ENCODE data around the gene DOCK10.

DOCK10 gene

DNA sequence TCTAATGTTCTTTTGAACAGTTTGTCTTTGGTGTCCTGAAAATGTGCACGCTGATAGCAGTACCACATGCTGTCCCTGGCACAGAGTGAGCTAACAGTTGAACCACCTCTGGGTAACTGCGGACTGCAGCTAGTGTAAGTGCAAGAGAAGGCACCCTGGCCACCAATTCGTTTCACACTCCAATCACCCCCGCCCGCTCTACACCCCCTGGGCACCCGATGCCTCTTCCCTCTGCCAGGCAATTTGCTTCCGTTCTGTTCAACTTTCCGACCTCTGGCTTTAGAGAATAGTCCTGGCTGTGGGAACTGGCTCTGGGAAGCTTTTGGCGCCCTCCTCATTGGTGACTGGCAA lies 1.4 kb downstream of the DOCK10 start:
- DNase-seq = no peak

DNA sequence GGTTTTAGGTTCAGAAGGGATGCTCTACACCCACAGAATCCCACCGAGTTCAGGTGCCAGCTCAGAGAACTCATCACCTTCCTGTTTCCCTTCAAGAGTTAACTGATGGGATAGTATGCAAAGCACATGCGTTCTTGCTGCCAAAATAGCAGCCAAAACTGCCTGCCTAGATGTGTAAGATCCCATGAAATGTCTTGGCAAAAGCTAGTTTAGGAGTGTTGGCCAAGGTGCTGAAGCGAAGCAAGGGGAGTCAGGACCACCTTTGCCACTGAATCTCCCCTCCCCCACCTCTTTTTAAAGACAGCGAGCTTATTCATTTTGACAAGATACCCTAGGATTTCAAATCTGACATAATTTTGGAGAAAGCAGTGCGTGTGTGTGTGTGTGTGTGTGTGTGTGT lies 2.1 kb downstream of the DOCK10 start:
- DNase-seq = no peak

DNA sequence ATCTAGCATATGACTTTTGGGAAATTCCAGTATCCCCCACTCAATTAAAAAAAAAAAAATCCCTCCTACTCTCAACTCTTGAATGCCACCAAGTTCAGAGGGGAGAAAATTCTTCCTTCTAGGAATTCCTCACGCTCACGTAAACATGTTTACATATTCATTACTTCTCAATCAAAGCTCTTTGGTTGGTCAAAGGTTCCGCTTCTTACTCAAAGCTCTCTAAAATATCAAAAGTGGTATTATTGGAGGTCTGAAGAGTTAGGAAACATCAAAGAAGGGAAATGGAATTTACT lies 4.1 kb downstream of the DOCK10 start:
- DNase-seq = no peak

DNA sequence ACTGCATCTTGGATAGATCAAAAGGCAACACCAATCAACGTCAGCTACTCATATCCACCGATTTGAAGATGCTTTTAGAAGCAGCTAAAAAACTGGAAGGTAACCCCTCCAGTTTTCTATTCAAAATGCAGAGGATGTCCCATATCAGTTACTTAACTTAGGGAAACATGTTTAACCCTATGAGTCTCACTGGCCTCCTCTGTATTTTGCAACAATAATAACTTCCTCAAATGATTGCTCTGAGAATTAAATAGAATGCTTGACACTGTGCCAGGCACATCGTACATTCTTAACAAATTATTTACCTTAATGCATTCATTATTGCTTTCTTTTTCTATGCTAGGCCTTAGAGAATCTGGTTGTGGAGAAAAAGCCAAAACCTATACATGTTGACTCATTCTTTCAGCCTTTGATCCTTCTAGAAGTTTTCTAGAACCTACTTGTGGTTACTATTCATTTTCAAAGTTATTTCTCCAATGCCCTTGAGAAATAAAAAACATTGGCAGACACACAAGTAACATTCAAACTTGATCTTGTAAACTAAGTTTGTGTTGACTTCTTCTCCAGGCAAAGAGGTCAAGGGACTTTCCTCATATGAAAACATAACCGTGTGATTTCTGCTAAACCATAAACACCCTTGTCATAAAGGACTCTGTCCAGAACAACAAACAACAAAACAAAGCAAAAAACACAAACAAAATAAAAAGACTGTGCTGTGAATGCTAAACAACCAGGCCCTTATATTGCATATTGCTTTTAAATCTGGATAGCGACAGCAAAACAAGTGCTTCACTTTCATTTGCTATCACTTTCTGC lies 4.6 kb downstream of the DOCK10 start:
- no peak for DNase-seq

DNA sequence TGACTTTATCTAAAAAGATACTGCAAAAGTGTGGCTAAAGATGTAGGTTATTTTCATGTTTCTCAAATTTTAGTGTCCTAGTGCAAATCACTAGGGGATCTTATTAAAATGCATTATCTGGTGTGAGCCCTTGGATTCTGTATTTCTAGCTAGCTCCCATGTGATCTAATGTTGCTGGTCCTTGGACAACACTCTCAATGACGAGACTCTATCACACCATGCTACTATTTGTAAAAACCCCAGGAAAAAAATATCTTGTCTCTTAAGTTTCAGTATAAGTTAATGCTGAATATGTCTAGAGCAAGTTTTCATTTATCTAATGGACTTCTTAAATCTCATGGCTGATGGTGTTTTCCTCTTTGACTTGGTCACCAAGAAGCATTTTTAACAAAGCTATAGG lies 5.8 kb downstream of the DOCK10 start:
- DNase-seq = no peak

DNA sequence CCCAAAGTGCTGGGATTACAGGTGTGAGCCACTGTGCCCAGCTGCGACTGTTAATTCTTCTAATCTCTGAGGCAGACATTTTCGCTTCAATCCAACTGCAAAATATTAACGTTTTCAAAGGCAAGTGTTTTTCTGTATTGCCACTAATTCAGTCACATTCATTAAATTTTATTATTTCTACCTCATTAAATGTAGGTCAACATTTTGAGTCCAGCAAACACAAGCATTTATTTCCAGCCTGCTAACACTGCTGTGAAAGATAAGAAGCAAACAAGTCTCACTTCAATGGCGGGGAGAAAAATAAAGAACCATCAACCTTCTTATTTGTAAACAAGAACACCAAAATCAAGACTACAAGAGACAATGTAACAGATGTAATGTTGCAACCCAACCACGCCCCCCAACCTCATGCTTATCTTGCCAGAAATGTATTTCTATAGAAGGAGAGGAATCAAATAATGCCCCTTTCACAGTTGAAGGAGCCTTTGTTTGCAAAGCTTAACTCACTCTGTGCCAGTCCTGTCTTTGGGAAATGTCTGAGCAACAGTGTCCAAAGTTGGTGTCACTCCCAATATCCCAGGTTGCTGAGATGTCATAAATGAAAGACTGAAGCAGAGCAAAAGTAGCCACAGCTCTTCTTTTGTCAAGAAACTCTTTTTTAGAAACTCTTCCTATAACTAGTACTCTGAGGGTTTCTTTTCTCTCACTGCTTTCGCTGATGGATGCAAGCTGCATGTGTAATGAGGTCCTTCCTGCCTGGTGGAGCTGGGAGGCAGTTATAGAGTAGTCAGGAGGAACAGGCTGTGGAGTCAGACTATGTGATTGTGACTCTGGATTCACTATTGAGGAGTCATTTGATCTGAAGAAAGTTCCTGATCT lies 8.6 kb downstream of the DOCK10 start:
- DNase-seq = no peak

DNA sequence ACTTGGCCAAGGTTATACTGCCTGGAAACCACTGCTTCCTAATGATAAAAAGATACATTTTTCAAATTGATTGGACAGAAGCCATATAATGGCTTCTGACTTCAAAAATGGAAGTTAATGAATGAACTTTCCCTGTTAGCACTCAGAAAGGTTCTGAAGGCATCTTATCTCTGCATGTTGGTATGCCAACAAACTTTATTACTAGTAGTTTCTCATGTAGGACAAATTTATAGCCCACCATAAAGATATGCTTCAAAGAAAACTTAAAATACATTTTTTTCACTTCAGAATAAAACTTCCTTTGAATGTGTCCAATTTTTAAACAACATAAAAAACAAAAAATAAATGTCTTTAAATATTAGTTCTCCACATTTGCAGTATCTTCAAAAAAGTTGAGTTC lies 10.0 kb downstream of the DOCK10 start:
- no peak for DNase-seq

DNA sequence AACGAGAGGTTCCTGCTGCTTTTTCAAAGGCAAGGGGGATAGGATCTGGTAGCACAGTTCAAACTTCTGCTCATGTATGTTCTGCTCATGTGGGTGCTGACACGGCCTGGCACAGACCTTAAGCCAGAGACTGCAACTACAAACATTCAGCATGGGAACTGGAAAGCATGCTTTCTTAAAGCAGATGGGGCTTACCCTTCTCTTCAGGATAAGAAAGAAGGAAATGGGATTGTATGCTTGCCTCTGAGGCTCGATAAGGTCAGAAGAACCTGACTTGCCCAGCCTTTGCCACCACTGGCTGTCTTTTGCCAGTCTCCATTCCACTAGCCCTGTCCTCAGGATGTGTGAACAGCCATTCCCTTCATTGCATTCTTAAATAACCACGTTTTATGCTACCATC lies 10.7 kb downstream of the DOCK10 start:
- no peak for DNase-seq

DNA sequence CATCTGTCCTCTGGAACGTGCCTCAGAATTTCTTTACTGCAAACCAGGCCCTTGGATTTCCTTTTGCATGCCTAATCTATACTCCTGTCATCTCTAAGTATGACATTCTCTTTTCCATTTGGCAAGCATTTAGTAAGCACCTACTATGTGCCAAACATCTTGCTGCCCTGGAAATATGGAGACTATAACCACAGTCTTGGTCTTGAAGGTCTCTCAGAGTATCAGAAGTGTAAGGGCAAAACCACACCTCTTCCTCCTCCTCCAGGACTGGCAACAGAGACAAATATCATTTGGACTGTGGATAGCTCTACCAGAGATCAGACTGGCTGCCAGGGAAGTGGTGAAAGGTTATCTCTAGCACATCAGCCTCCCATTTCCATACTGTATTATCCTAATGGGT lies 11.4 kb downstream of the DOCK10 start:
- DNase-seq = no peak

DNA sequence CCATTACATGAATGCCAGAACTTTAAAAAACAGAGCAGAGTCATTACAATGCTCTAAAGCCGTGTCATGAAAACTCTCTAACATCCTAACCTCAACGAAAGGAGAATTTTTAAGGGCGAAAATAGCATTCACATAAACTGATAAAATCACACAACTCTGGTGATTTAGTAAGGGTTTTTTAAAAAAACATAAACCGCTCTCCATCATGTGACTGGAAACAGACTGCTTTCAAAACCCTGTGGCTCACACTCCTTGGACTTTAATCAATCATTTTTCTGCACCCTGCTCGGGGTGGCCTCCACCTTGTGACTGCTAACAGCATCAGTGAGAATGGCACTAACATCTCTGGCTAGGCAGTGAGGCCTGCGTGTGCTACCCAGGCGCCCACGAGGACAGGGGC lies 12.1 kb downstream of the DOCK10 start:
- no peak for DNase-seq

DNA sequence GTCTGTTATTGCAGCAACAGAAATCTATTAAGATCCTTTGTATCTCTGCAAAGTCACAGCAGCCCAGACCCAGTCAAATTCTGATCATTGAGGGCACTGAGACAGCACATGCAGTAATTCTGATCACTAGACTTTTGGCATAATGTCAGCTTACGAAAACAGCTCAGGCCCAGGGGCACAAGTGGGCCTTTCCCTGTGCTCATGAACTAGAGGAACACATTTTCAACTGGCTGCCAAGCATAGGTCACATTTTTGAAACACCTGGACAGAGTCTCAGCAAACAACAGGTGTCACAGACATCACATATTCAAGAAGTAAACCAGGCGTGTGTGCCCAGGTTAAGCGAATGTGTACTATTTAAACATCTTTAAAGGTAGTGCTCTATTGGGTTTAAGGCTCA lies 13.7 kb downstream of the DOCK10 start:
- no peak for DNase-seq

DNA sequence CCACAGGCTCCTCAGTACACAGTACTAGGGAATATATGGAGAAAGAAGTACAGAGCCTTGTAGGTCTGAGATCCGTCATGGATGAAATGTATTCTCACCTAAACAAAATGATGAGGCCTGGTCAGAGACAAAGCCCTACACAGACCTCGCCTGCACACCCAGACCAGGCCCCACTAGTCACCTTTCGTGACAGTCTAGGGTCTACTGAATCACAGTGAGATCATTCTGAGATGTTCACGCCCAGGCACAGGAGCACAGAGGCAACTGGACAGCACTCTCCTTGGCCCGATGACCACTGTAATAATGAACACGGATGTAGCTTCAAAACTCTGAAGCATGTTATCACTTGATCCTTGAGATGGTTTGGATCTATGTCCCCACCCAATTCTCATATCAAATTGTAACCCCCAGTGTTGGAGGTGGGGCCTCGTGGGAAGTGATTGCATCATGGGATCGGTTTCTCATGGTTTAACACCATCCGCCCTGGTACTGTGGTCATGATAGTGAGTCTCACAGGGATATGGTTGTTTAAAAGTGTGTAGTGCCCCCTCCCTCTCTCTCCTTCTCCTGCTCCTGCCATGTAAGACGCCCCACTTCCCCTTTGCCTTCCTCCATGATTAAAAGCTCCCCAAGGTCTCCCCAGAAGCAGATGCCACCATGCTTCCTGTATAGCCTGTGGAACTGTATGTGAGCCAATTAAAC lies 15.1 kb downstream of the DOCK10 start:
- DNase-seq = no peak

DNA sequence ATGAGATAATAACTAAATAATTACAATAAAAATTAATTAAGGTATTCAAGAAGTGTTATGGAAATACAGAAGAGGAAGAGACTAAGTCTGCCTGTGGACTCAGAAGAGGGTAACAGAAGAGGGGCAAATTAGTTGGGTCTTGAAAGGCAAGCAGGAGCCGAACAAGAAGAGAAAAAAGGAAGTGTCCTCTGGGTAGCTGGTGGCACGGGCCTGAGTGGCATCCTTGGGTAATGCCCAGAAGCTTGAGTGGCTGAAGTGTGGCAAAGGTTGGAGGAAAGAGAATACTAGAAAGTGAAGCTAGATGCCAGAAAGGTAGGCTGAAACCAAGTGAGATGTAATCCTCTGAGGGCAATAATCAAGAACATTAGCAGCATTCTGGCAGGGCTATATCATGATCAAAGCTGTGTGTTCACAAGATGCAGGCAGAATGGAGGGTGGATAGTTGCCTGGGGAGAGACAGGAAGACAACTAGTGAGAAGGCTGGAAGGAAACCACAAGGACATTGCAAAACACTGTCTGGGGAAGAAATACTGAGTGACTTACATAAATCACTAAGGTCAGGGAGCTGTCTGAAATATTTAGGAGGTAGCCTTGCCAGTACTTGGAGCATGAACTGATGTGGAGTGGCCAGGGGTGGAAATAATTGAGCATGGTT lies 16.2 kb downstream of the DOCK10 start:
- DNase-seq = no peak

DNA sequence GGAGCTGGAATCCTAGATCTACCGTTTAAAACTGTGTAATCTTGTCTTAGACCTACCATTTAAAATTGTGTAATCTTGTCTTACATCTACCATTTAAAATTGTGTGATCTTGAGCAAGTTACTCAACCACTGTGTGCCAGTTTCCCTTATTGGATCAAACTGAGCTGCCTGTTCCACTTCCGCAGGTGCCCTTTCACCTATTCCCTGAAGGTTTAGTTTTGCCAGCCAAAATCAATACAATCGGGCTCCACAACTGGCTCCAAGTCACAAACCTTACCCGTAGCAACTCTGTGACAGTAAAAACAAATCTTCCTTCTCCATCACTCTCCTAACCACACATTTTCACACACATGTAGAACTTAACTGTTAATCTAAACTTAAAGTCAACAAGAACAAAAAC lies 20.1 kb downstream of the DOCK10 start:
- no peak for DNase-seq

DNA sequence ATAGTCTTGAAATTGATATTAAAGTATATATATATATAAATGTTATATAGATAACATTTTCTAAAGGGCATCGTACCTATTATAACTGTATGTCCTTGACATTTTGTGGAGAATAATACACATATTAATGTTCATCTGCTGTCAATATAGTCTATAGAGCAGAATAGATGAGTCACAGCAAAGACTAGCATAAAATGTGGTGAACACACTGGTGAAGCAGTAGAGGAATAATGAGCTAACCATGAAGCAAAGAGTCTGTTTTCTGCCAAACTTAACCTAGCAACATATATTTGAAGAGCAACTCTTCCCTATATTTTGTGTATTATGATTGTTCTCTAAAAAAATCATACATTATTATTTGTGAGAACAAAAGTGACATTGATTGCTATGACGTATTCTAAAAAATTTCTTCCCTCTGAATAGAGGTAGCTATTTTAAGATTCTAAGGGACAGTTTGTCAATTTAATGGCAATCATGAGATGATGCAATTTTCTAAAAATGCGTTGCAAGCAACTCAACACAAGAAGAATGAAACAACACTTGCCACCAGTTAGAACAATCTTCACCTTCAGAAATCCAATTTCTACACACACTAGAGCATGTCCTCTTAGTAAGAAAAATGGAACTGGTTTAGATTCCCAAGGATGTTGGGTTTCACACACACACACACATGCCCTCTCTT lies 22.0 kb downstream of the DOCK10 start:
- DNase-seq = no peak

DNA sequence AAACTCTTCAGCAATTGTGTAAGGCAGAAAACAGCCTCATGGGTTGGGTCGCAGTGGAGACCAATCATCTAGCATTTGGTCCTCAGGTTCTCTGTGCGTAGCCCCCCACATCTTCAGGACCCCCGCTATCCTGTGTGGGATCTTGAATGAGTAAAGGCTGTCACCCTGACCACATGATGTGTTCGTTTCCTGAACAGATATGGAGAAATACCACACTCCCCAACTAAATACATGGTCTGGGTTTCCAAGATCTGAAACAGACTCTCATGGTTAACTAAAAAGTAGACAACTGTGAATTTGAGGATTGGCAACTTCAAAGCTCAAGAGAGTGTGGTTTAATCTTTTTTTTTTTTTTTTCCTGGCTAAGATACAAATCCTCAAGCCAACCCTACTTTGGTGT lies 23.2 kb downstream of the DOCK10 start:
- no peak for DNase-seq

DNA sequence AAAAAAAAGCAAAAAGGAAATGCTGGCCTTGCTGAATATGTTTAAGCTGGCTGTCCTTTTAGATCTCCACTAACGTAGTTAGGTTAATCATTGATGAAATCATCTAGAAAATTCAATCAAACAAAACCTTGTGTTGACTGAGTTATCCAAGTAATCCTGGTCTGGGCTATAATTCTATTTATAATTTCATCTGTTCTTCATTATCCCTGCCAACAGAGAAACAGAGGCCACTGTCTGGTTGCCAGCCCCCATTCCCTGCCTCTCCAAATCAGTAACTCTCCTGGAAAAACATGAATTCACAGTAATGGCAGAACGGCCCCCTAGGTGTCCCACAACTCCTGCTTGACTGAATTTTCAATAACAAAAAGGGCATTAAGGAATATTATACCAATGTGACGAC lies 24.6 kb downstream of the DOCK10 start:
- DNase-seq = no peak

DNA sequence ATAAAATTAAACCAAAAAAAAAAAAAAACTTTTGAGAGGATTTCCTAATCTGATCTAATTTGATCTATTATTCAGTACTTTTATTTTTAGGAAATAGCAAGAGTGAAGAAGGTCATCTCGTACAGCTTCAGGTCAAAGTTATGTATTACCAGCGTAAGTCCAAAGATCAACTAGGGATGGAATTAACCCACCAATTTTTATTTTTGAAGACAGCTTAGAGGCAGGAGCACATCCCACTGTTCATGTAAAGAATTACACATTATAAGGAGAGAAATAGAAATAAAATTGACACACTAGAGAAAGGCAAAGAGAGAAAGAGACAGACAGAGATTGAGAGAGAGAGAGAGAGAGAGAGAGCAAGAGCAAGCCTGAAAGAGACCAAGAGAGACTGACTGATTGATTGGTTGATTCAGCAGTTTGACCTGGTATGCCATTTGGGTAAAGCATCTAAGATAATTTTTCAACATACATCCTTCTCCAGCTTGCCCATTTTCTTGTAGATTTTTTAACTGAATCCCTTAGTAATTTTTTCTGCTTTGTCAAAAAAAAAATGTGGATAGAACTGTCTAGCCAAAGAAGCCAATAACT lies 25.1 kb downstream of the DOCK10 start:
- DNase-seq = no peak

DNA sequence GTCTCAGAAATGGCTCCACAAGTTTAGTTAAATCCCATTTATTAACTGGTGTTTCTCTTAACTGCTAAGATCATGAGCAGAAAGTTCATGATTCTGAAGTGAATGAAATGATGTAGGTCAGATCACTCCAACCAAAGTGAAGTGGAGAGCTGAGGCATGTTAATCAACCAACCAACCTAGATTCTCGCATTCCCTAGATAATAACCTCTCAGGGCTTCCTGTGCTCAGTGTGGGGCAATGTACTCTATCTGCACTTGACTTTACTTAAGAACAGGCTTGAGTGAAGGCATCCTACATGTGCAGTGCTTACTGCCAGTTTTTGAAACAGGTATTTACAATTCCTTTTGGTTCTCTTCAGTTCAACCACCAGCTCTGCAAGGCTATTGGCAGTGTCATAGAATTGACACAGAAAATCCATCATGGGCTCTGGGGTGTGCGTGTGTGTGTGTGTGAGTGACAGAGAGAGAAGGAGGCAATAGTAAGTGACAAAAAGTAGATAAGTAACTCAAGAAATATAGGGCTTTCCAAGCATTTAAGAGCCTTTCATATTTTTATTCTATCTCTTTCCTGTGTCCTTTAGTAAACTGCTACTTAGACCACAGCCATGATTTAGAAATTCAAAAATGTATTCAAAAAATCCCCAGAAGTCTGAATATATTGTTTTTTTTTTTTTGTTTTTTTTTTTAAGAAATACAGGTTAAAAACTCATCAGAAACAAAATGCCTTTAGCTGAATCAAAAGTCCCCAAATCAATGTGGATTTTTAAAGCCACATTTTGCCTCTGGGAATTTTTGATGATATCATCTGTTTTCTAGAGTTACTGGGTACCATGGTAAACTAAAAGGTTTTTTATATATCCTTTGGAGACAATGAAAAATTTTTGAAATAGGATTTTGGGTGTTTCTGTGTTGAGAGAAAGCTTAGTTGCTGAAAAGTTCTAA lies 28.6 kb downstream of the DOCK10 start:
- DNase-seq = no peak

DNA sequence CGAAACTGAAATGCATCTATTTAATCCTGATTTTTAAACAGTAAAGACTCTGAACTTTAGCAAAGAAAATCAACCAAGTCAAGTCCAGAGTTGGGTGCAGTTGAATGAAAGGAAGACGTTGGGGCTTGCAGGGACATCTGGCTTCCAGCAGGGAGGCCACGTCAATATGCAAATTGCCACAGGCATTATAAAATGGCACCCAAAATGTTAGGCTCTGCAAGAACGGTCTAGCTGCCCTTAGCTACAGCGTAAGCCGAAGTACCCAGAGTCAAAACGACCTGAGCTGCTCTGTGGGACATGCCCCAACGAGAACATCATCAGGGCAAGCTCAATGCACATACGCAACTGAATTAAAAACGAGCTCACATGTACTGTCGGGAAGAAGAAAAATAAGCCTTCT lies 30.7 kb downstream of the DOCK10 start:
- no peak for DNase-seq

DNA sequence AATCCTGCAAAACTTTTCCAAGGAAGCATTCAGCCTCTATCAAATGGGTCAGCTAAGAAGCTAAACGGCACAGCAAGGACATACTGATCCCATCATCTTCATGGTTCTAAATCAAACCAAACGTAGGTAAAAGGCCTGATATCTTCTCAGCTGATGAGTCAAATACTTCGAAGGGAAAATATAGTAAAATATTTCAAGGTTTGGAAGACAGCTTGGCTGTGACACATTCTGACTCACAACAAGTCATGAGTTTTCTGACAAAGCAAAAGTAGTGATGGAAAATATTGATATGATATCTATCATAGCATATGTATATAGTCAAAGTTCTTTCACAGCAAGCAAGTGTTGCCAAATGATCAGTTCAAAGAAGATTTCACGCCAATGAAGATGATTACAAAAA lies 31.5 kb downstream of the DOCK10 start:
- DNase-seq = peak; percentile 49

Measured in amniotic stem cell (primary cell).